Measurements from ENCODE around the gene KAT8.
A peak's percentile ranks its signal among the peaks of the same experiment; 100 is the strongest.
"Not testable (repeated sequence)": the region's sequence is repeated elsewhere in the genome, so short reads cannot be mapped to it uniquely, and the experiment has no call there.

Gene KAT8

GRCh38 chr16:31084584-31085302, 32.7 kb upstream of the KAT8 start:
- FAIRE-seq = no peak

GRCh38 chr16:31085411-31085810, 32.1 kb upstream of the KAT8 start:
- no peak for FAIRE-seq

- no peak for FAIRE-seq
These were observed 31.4 kb upstream of the KAT8 start for GRCh38 chr16:31085873-31086628.

- FAIRE-seq = no peak
These were observed 30.9 kb upstream of the KAT8 start for GRCh38 chr16:31086629-31086906.

GRCh38 chr16:31087481-31087880, 30.0 kb upstream of the KAT8 start:
- FAIRE-seq = no peak

- FAIRE-seq = no peak
These were observed 29.5 kb upstream of the KAT8 start for GRCh38 chr16:31087971-31088370.

GRCh38 chr16:31088459-31089183, 28.8 kb upstream of the KAT8 start, which contains the start of gene PRSS53:
PRSS53 (minus strand) TSS chr16:31088943; CDS start chr16:31088809, 134 bp downstream.
- FAIRE-seq = no peak

GRCh38 chr16:31089199-31089598, 28.3 kb upstream of the KAT8 start:
- no peak for FAIRE-seq

- no peak for FAIRE-seq
These were observed 26.9 kb upstream of the KAT8 start for GRCh38 chr16:31090540-31090939.

- FAIRE-seq = no peak
These were observed 25.1 kb upstream of the KAT8 start for GRCh38 chr16:31092330-31092729.

- no peak for FAIRE-seq
These were observed 24.2 kb upstream of the KAT8 start for GRCh38 chr16:31093132-31093703.

- FAIRE-seq = no peak
These were observed 23.4 kb upstream of the KAT8 start for GRCh38 chr16:31094088-31094423.

- peak; percentile 79 for FAIRE-seq
These were observed 22.9 kb upstream of the KAT8 start, which contains the start of gene VKORC1 for GRCh38 chr16:31094424-31095120. VKORC1 (minus strand) TSS chr16:31094797; CDS start chr16:31094729, 68 bp downstream.

GRCh38 chr16:31099860-31100638, 17.4 kb upstream of the KAT8 start:
- FAIRE-seq = no peak

- FAIRE-seq = not testable (repeated sequence)
These were observed 16.4 kb upstream of the KAT8 start for GRCh38 chr16:31100876-31101641.

GRCh38 chr16:31105677-31106213, 11.7 kb upstream of the KAT8 start:
- FAIRE-seq = no peak

GRCh38 chr16:31106509-31107464, 10.7 kb upstream of the KAT8 start:
- FAIRE-seq = no peak

- FAIRE-seq = no peak
These were observed 10.0 kb upstream of the KAT8 start for GRCh38 chr16:31107465-31107867.

GRCh38 chr16:31108035-31108793, 9.2 kb upstream of the KAT8 start, which contains the start of gene BCKDK:
BCKDK (plus strand) TSS chr16:31108386; CDS start chr16:31109224, 838 bp downstream.
- FAIRE-seq = no peak

All from TTC549 (cell line).